Esophagus squamous epithelium (tissue), 5 donors: ENCODE measurements around the gene MED8. TPM values are rescaled to one million over a fixed set of nuclear protein-coding genes. Genes with fewer than 3 reads are reported as not detected.

ENCODE experiments used
- DNase-seq: peaks from one replicate; lab custom pipeline; 2025; lab: John Stamatoyannopoulos, UW
- H3K27ac ChIP-seq, 4 donors: fragments of 200-600 bp; sonication (generic); one replicate each; pipeline ENCODE4 v1.5.1; 2016 to 2019; ENCODE audit warnings: mild to moderate bottlenecking in 1 of 4
- H3K27me3 ChIP-seq, 4 donors: fragments of 200-600 bp; sonication (generic); 1 replicate in 3 of 4; 2 replicates in 1 of 4; pipeline versions ENCODE4 v1.5.1 to v1.6.0; 2017 to 2021; ENCODE audit warnings: antibody characterized with exemption in 1 of 4
- H3K36me3 ChIP-seq, 3 donors: fragments of 200-600 bp; sonication (generic); one replicate each; pipeline ENCODE4 v1.5.1; 2016 to 2019
- H3K4me1 ChIP-seq, 3 donors: fragments of 200-600 bp; sonication (generic); one replicate each; pipeline ENCODE4 v1.5.1; 2017 to 2019
- H3K4me3 ChIP-seq, 4 donors: fragments of 200-600 bp; sonication (generic); 1 replicate in 3 of 4; 2 replicates in 1 of 4; pipeline ENCODE4 v1.5.1; 2016 to 2019; ENCODE audit warnings: mild to moderate bottlenecking in 2 of 4, moderate library complexity in 1 of 4
- H3K9me3 ChIP-seq, 3 donors: fragments of 200-600 bp; sonication (generic); one replicate each; pipeline ENCODE4 v1.5.1; 2016 to 2019
- CTCF ChIP-seq, 6 experiments: fragments of 450-650 bp in 4 of 6; fragments of 200-600 bp in 2 of 6; sonication (generic) in 2 of 6; IDR thresholded peaks; one replicate each; pipeline ENCODE4 v1.5.1; 2016 to 2019; ENCODE audit warnings: antibody characterized with exemption in 6 of 6, mild to moderate bottlenecking in 4 of 6, moderate library complexity in 4 of 6
- POLR2A ChIP-seq, 4 donors: fragments of 450-650 bp; IDR thresholded peaks; one replicate each; pipeline ENCODE4 v1.6.1; 2017; ENCODE audit warnings: antibody characterized with exemption in 4 of 4, mild to moderate bottlenecking in 4 of 4, moderate library complexity in 3 of 4
- WGBS, 2 donors: methylation state at CpG; one replicate each; pipeline ENCODE4 v1.1.5; 2018; 5-methylcytosine and 5-hydroxymethylcytosine counted together
- intact Hi-C: fragments of 100-400 bp; cut with DNase I; formaldehyde crosslinking; loops from one replicate; pipeline ENCODE4 v1.15.0; 2022
- total RNA-seq, 4 donors: library from RNA; depleted of rRNA; stranded (reverse); fragments of >200 nt; gene quantifications; one replicate each; pipeline ENCODE4 v1.1.0, GENCODE V29; 2016
- donor health status: DM: yes; HTN: yes; CAD: no.

Gene MED8
- total RNA-seq, 4 donors from 2014 or later, result 34.5 to 60.1 (median 38.6) TPM

GRCh38 chr1:43357251-43357650 is 32.3 kb downstream of the MED8 start:
- peak overlapping the region in 2 of 4 donors; percentile 97 to 98 for H3K27ac ChIP-seq

GRCh38 chr1:43354936-43355335 is 34.7 kb downstream of the MED8 start:
- no peaks in the 10 kb centered on the region for H3K9me3 ChIP-seq
- H3K36me3 ChIP-seq, result no peaks in the 10 kb centered on the region
- 100% methylated on average over 2 of the region's 2 CpGs; no CpG with 5 or more reads in 1 of the 2 donors for WGBS, 2 donors
- intact Hi-C loops, result no loop called here
- H3K27ac ChIP-seq, result no peak overlapping the region
- H3K4me1 ChIP-seq, result peaks cover 15 to 29% (median 18%) of the 10 kb centered on the region in 3 donors
- no peak overlapping the region for H3K4me3 ChIP-seq
- no peak for DNase-seq
- TF ChIP-seq CTCF (IDR thresholded peaks at IDR 0.05) (no peak), POLR2A (IDR thresholded peaks at IDR 0.05) (no peak)
- H3K27me3 ChIP-seq, result no peaks in the 10 kb centered on the region

More at GRCh38 chr1:43357251-43357650, 32.3 kb downstream of the MED8 start:
- intact Hi-C loops, result no loop called here
- TF ChIP-seq CTCF (IDR thresholded peaks at IDR 0.05), result no peak
- TF ChIP-seq POLR2A (IDR thresholded peaks at IDR 0.05), result no peak
- Histone ChIP-seq H3K36me3 (peaks cover 0 to 20% (median 5%) of the 10 kb centered on the region in 3 donors), H3K9me3 (no peaks in the 10 kb centered on the region), H3K4me1 (peaks cover 15 to 35% (median 18%) of the 10 kb centered on the region in 3 donors), H3K27me3 (no peaks in the 10 kb centered on the region), H3K4me3 (no peak overlapping the region)
- DNase-seq, result no peak
- 84 to 89% methylated on average over 4 of the region's 4 CpGs for WGBS, 2 donors

- Histone ChIP-seq H3K4me1 (peaks cover 11 to 29% (median 14%) of the 10 kb centered on the region in 3 donors), H3K27me3 (no peaks in the 10 kb centered on the region), H3K4me3 (no peak overlapping the region), H3K27ac (peak overlapping the region in 1 of 4 donors; percentile 2), H3K36me3 (no peaks in the 10 kb centered on the region), H3K9me3 (no peaks in the 10 kb centered on the region)
- no peak for DNase-seq
- 63 to 81% methylated on average over 2 of the region's 2 CpGs for WGBS, 2 donors
- intact Hi-C loops, result no loop called here
- TF ChIP-seq CTCF (IDR thresholded peaks at IDR 0.05) (no peak), POLR2A (IDR thresholded peaks at IDR 0.05) (no peak)
Measured at GRCh38 chr1:43354471-43354870, 35.1 kb downstream of the MED8 start.

GRCh38 chr1:43352881-43353280 is 36.7 kb downstream of the MED8 start:
- intact Hi-C loops, result no loop called here
- Histone ChIP-seq H3K4me1 (peaks cover 3 to 32% (median 12%) of the 10 kb centered on the region in 3 donors), H3K4me3 (no peak overlapping the region), H3K36me3 (no peaks in the 10 kb centered on the region), H3K27ac (no peak overlapping the region), H3K9me3 (no peaks in the 10 kb centered on the region), H3K27me3 (no peaks in the 10 kb centered on the region)
- TF ChIP-seq CTCF (IDR thresholded peaks at IDR 0.05) (no peak), POLR2A (IDR thresholded peaks at IDR 0.05) (no peak)
- no peak for DNase-seq
- WGBS, 2 donors, result 62 to 68% methylated on average over 3 of the region's 3 CpGs

- no peaks in the 10 kb centered on the region for H3K36me3 ChIP-seq
- TF ChIP-seq CTCF (IDR thresholded peaks at IDR 0.05) (no peak), POLR2A (IDR thresholded peaks at IDR 0.05) (no peak)
- H3K4me1 ChIP-seq, result peaks cover 0 to 30% (median 8%) of the 10 kb centered on the region in 3 donors
- H3K9me3 ChIP-seq, result no peaks in the 10 kb centered on the region
- no peak overlapping the region for H3K27ac ChIP-seq
- 93 to 100% methylated on average over 1 to 2 of the region's 2 CpGs for WGBS, 2 donors
- H3K4me3 ChIP-seq, result no peak overlapping the region
- intact Hi-C loops, result no loop called here
- H3K27me3 ChIP-seq, result no peaks in the 10 kb centered on the region
- no peak for DNase-seq
Measured at GRCh38 chr1:43352351-43352705, 37.3 kb downstream of the MED8 start.
